Esophagus muscularis mucosa (tissue), 4 donors: ENCODE data around the gene CYP27B1.

Experiments used
- CTCF ChIP-seq, 3 experiments: fragments of 200-600 bp in 2 of 3; fragments of 450-650 bp in 1 of 3; sonication (generic) in 2 of 3; IDR thresholded peaks; one replicate each; pipeline ENCODE4 v1.5.1; 2017 to 2019; ENCODE audit warnings: antibody characterized with exemption in 3 of 3, mild to moderate bottlenecking in 2 of 3, moderate library complexity in 1 of 3
- EP300 ChIP-seq: sonication (generic); formaldehyde crosslinking; IDR thresholded peaks from one replicate; pipeline ENCODE4 v1.6.1; 2017; ENCODE audit warnings: antibody characterized with exemption
- POLR2A ChIP-seq: fragments of 450-650 bp; IDR thresholded peaks from one replicate; pipeline ENCODE4 v1.6.1; 2017; ENCODE audit warnings: antibody characterized with exemption, moderate library complexity, mild to moderate bottlenecking, low read depth
- POLR2AphosphoS5 ChIP-seq, 2 donors: sonication (generic); formaldehyde crosslinking; IDR thresholded peaks; one replicate each; pipeline ENCODE4 v1.6.1; 2017; ENCODE audit warnings: antibody characterized with exemption in 2 of 2

GRCh38 chr12:57749061-57749460 is 17.8 kb downstream of the CYP27B1 start:
- TF ChIP-seq POLR2A (no peak), CTCF (IDR thresholded peaks at IDR 0.05) (no peak), EP300 (no peak), POLR2AphosphoS5 (IDR thresholded peaks at IDR 0.05) (no peak)
